OCI-LY7 (cell line): ENCODE data around the gene PLEK2.

Experiments
- EZH2phosphoT487 ChIP-seq: fragments of 200-600 bp; sonication (generic); IDR thresholded peaks from 2 replicates; pipeline ENCODE4 v1.6.1; 2018; ENCODE audit warnings: low read depth, borderline replicate concordance, mild to moderate bottlenecking, mixed run types, antibody characterized with exemption, low read length, moderate library complexity, mixed read lengths
- TF ChIP-seq, protein P1 (sequence below): fragments of 200-600 bp; sonication (generic); conservative IDR thresholded peaks from 2 replicates; pipeline ENCODE4 v1.5.1; 2014; ENCODE audit warnings: mild to moderate bottlenecking, antibody characterized with exemption, low read length, moderate library complexity, mixed read lengths

DNA sequence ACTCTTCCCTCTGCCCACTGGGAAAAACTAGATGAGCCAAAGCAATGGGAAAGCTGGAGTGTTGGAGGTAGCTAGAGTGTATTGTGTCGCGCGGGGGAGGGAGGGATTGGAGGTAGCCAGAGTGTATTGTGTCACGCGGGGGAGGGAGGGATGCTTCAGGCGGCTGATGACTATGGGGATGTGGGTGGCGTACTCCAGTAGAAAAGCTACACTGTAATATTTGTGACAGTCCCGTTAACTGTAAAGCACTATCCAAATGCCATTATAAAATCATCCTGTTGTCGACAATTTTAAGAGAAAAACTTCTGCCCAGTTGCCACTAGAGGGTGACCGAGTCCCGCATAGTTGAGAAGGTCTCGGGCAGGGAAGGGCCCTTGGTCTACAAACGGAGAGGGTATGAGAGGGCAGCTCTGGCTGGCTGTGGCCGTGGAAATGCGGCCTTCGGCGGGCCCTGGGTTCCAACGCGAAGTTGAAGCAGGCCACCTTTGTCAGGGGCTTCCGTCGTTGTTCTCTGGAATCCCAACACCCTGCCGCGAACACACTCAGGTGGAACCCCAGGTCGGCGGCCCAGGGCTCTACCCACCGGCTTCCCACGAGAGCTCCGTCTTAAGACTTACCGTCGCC lies 15.1 kb upstream of the PLEK2 start:
- TF ChIP-seq, protein P1, sequence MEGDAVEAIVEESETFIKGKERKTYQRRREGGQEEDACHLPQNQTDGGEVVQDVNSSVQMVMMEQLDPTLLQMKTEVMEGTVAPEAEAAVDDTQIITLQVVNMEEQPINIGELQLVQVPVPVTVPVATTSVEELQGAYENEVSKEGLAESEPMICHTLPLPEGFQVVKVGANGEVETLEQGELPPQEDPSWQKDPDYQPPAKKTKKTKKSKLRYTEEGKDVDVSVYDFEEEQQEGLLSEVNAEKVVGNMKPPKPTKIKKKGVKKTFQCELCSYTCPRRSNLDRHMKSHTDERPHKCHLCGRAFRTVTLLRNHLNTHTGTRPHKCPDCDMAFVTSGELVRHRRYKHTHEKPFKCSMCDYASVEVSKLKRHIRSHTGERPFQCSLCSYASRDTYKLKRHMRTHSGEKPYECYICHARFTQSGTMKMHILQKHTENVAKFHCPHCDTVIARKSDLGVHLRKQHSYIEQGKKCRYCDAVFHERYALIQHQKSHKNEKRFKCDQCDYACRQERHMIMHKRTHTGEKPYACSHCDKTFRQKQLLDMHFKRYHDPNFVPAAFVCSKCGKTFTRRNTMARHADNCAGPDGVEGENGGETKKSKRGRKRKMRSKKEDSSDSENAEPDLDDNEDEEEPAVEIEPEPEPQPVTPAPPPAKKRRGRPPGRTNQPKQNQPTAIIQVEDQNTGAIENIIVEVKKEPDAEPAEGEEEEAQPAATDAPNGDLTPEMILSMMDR: peak; percentile 90
- no peak for TF ChIP-seq EZH2phosphoT487
